GM12865 (cell line): ENCODE results near the gene GRM2.

Experiments
- DNase-seq: peaks from one replicate; pipeline ENCODE4 v3.0.0; 2010; ENCODE audit warnings: low read depth
- H3K4me3 ChIP-seq: 2 replicates; pipeline ENCODE4 v1.5.1; 2011; ENCODE audit warnings: mild to moderate bottlenecking, low read depth, low read length, control low read depth
- CTCF ChIP-seq: IDR thresholded peaks from 2 replicates; pipeline ENCODE4 v1.5.1; 2011; ENCODE audit warnings: low read length, control low read depth, low read depth, inconsistent platforms; ENCODE audit not compliant: insufficient read depth; ENCODE audit errors: missing control alignments

Gene GRM2

GRCh38 chr3:51709675-51710074 lies 2.8 kb downstream of the GRM2 start:
- no peak for DNase-seq
- no peak for TF ChIP-seq CTCF

GRCh38 chr3:51710631-51711351 lies 3.9 kb downstream of the GRM2 start:
- peak; percentile 5 for TF ChIP-seq CTCF
- no peak overlapping the region for H3K4me3 ChIP-seq
- DNase-seq: no peak

More at GRCh38 chr3:51709675-51710074, 2.8 kb downstream of the GRM2 start:
- H3K4me3 ChIP-seq: no peak overlapping the region

- TF ChIP-seq CTCF: no peak
- H3K4me3 ChIP-seq: no peak overlapping the region
- no peak for DNase-seq
Measured at GRCh38 chr3:51711352-51712037, 4.6 kb downstream of the GRM2 start.

GRCh38 chr3:51712038-51712420 lies 5.2 kb downstream of the GRM2 start:
- TF ChIP-seq CTCF: no peak
- H3K4me3 ChIP-seq: no peak overlapping the region
- DNase-seq: no peak

GRCh38 chr3:51712511-51712931 lies 5.7 kb downstream of the GRM2 start:
- no peak overlapping the region for H3K4me3 ChIP-seq
- DNase-seq: no peak
- no peak for TF ChIP-seq CTCF

GRCh38 chr3:51712963-51713362 lies 6.1 kb downstream of the GRM2 start:
- no peak for TF ChIP-seq CTCF
- DNase-seq: no peak

More at GRCh38 chr3:51712963-51713362, 6.1 kb downstream of the GRM2 start:
- H3K4me3 ChIP-seq: no peak overlapping the region
